Nephron (organoid): Measurements from ENCODE around the gene NETO1.

Experiments used
- H3K27ac Mint-ChIP-seq, 3 experiments: 2 replicates each; pipeline ENCODE4 v1.8.0; 2020; ENCODE audit warnings: mixed read lengths in 3 of 3, mild to moderate bottlenecking in 2 of 3, moderate library complexity in 1 of 3
- H3K27me3 Mint-ChIP-seq: 2 replicates; pipeline ENCODE4 v1.8.0; 2021; ENCODE audit warnings: low read depth, mild to moderate bottlenecking, moderate library complexity, mixed read lengths
- H3K36me3 Mint-ChIP-seq: 2 replicates; pipeline ENCODE4 v1.8.0; 2020; ENCODE audit warnings: low read depth, mixed read lengths
- H3K4me1 Mint-ChIP-seq: 2 replicates; pipeline ENCODE4 v1.8.0; 2020; ENCODE audit warnings: mixed read lengths
- H3K4me3 Mint-ChIP-seq, 3 experiments: 2 replicates each; pipeline ENCODE4 v1.8.0; 2020; ENCODE audit warnings: mild to moderate bottlenecking in 3 of 3, mixed read lengths in 3 of 3, moderate library complexity in 2 of 3
- H3K9me3 Mint-ChIP-seq: 2 replicates; pipeline ENCODE4 v1.8.0; 2020; ENCODE audit warnings: mixed read lengths
- TF ChIP-seq, protein P1 (sequence below), 3 experiments: fragments of 200-600 bp; sonication (generic); IDR thresholded peaks; one replicate each; pipeline ENCODE4 v1.5.0; 2021; ENCODE audit warnings: antibody characterized with exemption in 3 of 3; ENCODE audit not compliant: unreplicated experiment in 3 of 3

The NETO1 gene

DNA sequence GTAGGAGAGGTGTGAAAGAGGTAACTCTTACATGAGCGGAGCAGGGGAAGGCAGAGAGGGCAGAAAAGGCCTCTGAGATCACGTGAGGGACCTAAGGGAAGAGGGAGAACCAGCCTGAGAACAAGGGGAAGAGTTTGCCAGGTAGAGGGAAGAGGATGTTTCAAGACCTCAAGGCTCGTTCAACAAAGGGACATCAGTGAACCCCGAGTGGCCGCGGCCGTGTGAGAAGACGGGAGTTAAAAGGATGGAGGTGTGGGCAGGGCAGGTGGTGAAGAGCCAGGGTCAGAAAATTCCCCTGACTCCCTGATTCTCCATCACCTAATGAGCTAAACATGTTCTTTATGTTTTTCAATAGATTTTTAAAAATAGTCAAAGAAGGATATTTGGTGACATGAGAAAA is 44.4 kb downstream of the NETO1 start:
- Mint-ChIP-seq H3K27ac (no peak overlapping the region), H3K4me3 (no peak overlapping the region), H3K4me1 (no peaks in the 10 kb centered on the region), H3K27me3 (no peaks in the 10 kb centered on the region), H3K9me3 (no peaks in the 10 kb centered on the region), H3K36me3 (no peaks in the 10 kb centered on the region)
- TF ChIP-seq, protein P1, sequence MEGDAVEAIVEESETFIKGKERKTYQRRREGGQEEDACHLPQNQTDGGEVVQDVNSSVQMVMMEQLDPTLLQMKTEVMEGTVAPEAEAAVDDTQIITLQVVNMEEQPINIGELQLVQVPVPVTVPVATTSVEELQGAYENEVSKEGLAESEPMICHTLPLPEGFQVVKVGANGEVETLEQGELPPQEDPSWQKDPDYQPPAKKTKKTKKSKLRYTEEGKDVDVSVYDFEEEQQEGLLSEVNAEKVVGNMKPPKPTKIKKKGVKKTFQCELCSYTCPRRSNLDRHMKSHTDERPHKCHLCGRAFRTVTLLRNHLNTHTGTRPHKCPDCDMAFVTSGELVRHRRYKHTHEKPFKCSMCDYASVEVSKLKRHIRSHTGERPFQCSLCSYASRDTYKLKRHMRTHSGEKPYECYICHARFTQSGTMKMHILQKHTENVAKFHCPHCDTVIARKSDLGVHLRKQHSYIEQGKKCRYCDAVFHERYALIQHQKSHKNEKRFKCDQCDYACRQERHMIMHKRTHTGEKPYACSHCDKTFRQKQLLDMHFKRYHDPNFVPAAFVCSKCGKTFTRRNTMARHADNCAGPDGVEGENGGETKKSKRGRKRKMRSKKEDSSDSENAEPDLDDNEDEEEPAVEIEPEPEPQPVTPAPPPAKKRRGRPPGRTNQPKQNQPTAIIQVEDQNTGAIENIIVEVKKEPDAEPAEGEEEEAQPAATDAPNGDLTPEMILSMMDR (IDR thresholded peaks at IDR 0.05; ENCODE audit: unreplicated experiment in 3 of 3): no peak

DNA sequence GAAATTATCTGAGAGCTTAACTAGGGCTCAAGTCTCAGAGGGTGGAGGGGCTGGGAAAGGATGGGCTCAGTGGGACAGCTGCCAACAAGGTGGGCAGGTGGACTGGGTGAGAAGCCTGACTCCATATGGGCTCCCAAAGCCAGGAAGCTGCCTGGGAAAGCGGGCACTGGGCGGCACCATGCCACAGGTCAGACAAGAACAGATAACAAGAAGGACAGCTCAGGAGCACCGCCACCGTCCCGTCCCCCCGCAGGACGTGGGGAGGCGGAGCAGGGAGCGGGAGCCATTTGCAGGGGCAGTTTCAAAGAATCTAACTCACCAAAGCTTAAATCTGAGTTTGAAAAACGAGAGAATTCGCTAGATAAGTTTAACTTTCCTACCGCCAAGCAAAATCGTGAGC is 45.6 kb downstream of the NETO1 start:
- TF ChIP-seq, protein P1 (IDR thresholded peaks at IDR 0.05; ENCODE audit: unreplicated experiment in 3 of 3): no peak
- no peaks in the 10 kb centered on the region for H3K4me1 Mint-ChIP-seq

DNA sequence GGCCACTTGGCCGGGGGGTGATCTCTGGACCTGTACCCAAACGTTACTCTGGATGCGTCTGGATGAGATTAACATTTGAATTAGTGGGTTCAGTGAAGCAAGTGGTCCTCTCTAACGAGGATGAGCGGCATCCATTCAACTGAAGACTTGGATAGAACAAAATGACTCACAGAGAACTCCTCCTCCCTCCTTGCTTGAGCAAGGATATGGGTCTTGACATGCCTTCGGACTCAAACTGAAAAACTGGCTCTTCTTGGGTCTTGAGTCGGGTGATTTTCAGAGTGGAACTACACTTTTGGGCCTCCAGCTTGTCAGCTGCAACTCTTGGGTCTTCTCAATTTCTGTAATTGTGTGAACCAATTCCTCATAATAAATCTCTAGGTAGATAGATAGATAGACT is 47.2 kb downstream of the NETO1 start:
- Mint-ChIP-seq H3K4me1 (no peaks in the 10 kb centered on the region), H3K27me3 (no peaks in the 10 kb centered on the region), H3K4me3 (no peak overlapping the region), H3K27ac (no peak overlapping the region), H3K9me3 (no peaks in the 10 kb centered on the region), H3K36me3 (no peaks in the 10 kb centered on the region)
- TF ChIP-seq, protein P1 (IDR thresholded peaks at IDR 0.05; ENCODE audit: unreplicated experiment in 3 of 3): no peak

More for the DNA sequence above, 45.6 kb downstream of the NETO1 start:
- no peak overlapping the region for H3K27ac Mint-ChIP-seq
- no peak overlapping the region for H3K4me3 Mint-ChIP-seq
- H3K36me3 Mint-ChIP-seq: no peaks in the 10 kb centered on the region
- H3K27me3 Mint-ChIP-seq: no peaks in the 10 kb centered on the region
- H3K9me3 Mint-ChIP-seq: no peaks in the 10 kb centered on the region

DNA sequence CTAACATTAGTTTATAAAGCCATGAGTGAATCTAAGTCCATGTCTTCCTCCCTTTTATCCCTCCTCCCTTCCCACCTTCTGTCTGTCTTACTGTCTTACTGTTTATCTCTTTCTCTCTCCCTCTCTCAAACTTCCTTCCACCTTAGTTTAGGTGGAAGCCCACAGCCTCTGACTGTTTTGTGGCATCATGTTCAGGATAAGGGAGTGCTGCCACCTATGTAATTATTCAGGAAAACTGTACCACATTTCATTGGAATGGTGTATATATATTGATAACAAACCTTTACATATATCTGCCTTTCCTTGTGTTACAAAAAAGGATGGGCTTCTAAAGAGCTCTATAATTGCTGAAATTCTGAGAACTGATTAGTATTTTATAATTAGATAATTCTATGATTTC is 48.7 kb downstream of the NETO1 start:
- no peaks in the 10 kb centered on the region for H3K4me1 Mint-ChIP-seq
- no peak overlapping the region for H3K27ac Mint-ChIP-seq
- H3K9me3 Mint-ChIP-seq: no peaks in the 10 kb centered on the region

DNA sequence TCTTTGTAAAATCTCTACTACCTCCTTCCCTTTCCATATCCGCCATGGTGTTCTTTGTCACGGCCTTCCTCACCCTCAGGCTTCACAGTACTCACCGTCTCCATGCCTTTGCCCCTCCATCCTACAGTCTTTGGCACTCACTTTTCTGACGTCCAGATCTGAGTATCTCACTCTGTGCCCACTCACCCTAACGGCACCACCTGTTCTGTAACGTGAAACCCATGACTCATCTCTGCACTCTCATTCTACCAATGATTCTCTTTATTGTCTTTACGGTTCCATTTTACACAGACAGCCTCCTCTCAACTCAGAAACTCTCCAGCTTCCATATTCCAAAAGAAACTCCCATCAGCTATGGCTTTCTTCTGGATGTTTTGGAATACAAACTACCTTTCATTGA is 56.7 kb downstream of the NETO1 start:
- H3K4me1 Mint-ChIP-seq: no peaks in the 10 kb centered on the region
- no peaks in the 10 kb centered on the region for H3K27me3 Mint-ChIP-seq
- no peaks in the 10 kb centered on the region for H3K36me3 Mint-ChIP-seq
- H3K4me3 Mint-ChIP-seq: no peak overlapping the region
- H3K27ac Mint-ChIP-seq: no peak overlapping the region
- no peaks in the 10 kb centered on the region for H3K9me3 Mint-ChIP-seq
- TF ChIP-seq, protein P1 (IDR thresholded peaks at IDR 0.05; ENCODE audit: unreplicated experiment in 3 of 3): no peak

More for the DNA sequence above, 48.7 kb downstream of the NETO1 start:
- Mint-ChIP-seq H3K36me3 (no peaks in the 10 kb centered on the region), H3K27me3 (no peaks in the 10 kb centered on the region), H3K4me3 (no peak overlapping the region)
- TF ChIP-seq, protein P1 (IDR thresholded peaks at IDR 0.05; ENCODE audit: unreplicated experiment in 3 of 3): no peak

DNA sequence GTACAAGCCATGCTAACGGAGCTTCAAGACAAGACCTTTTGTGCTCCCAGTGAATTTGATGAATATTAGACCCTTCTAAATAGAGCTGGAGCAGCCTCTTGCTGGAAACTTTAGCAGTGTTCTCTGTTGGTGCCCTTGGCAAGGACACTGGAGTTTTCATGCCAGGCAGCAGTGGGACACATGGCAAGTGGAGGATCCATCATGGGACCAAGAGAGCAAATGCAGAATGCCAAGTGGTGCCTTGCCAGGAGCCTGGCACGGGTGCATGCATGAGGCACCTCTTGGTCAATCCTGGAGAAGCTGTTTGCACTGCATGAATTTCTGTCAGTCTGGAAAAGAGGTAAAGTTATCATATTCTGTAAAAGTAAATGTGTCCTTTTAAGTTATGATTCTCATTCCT is 59.1 kb downstream of the NETO1 start:
- H3K9me3 Mint-ChIP-seq: no peaks in the 10 kb centered on the region
- no peaks in the 10 kb centered on the region for H3K4me1 Mint-ChIP-seq
- no peaks in the 10 kb centered on the region for H3K36me3 Mint-ChIP-seq
- H3K27ac Mint-ChIP-seq: no peak overlapping the region
- H3K4me3 Mint-ChIP-seq: no peak overlapping the region
- no peaks in the 10 kb centered on the region for H3K27me3 Mint-ChIP-seq
- TF ChIP-seq, protein P1 (IDR thresholded peaks at IDR 0.05; ENCODE audit: unreplicated experiment in 3 of 3): no peak
